GM19035 (cell line): ENCODE data around the gene IL11RA.

ENCODE experiments used
- ATAC-seq: cut with Tn5 transposase; IDR thresholded peaks from one replicate; pipeline ENCODE4 v1.9.1; 2021; ENCODE audit not compliant: unreplicated experiment

The IL11RA gene

DNA sequence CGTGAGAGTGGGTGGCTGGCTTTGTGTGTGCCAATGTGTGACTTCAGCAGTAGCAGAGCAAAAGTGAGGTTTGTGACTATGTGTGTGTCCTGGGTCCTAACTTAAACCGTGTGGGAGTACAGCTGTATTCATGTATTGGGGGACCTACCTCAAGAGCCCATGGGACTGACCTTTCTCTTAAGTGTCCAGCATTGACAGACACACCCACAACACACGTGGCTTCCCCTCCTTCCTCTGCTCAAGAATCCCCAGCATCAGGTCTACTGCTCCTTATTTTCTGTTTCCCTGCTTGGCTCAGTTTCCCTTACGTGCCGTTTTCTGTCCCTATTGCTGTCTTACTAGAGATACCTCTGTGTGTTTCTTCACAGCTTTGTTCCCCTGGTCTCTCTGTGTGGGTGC lies 616 bp downstream of the IL11RA start:
- no peak for ATAC-seq

DNA sequence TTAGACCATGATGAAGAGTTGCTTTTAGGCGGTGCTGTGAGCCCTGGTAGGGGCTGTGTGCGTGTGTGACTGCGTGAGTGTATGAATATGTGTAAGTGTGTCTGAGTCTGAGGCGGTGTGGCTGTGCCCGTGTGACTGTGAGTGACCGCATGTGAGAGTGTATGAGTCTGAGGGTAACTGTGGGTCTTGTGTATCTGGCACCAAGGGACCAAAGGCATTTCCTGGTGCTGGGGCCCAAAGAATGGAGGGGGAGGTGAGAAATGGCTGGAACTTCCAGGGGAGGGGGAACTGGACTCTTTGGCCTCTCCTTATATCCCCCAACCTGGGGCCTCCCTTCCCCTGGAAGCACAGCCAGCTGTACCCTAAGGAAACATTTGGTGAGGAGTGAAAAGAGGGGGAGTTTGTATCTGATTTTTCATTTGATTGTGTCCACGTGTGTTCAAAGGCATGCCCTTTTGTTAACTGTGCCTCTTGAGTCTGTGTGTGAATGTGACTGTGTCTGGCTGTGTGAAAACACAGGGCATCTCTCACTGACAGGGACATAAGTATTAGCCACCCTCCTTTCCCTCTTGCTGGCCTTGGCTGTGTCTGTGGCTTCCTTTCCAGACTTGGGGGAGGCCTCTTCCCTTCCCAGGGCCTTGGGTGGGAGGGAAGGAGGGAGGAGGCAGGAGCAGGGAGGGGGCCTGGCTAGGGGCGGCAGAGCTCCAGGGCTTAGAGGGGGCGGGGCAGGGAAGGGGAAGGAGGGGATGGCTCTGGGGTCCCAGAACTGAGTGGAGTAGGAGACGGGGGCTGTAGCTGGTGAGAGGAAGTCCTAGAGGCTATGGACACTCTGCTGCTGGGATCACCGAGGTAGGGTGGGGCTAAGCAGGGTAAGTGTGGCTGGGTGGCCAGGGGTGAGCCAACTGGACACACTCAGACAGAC lies 1.4 kb downstream of the IL11RA start:
- no peak for ATAC-seq

DNA sequence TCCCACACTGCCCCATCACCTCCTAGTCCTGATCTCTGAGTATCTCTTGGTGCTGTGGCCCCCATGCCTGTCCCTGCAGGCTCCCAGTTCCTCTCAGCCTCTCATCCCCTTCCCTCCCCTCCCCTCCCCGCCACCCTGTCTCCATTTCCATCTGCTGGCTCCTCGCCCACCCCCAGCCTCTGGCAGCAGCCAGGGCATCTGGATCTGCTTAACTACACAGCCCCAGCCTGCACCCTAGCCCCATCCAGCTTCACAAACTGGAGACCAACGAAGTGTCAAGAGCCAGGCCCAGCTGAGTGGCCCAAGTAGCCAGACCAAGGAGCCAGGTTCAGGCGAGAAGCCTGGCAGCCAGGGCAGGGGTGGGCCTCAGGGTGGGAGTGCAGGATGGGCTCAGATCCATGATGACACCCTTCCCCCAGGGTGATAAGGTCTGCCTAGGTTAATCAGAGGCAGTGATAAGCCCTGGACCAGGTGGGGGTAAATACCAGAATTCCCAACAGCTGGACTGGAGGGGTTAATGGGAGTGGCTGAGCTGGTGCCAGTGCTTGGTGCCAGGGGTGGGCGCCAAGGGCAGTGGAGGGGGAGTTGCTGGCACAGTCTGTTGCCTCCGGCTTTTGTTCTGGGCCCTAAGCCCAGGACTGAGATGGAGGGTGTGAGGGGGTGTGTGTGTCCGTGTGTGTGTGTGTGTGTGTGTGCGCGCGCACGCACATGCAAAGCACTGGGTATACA lies 2.5 kb downstream of the IL11RA start:
- ATAC-seq, result no peak

DNA sequence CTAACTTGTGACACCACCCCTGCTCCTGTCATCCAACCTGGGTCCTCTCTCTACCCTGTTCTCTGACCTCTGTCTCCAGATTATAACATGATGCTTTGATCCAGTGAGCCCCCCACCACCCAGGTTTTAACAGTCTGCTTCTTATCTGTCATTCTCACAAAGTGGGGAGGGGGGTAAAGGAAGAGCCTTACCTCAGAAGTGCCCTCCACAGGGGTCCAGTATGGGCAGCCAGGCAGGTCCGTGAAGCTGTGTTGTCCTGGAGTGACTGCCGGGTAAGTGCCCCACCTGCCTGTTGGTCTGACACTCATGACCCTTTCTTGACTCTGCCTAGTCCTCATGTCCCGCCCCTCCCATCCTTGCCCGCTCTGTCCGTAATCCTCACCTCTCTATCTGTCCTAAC lies 3.4 kb downstream of the IL11RA start:
- no peak for ATAC-seq

DNA sequence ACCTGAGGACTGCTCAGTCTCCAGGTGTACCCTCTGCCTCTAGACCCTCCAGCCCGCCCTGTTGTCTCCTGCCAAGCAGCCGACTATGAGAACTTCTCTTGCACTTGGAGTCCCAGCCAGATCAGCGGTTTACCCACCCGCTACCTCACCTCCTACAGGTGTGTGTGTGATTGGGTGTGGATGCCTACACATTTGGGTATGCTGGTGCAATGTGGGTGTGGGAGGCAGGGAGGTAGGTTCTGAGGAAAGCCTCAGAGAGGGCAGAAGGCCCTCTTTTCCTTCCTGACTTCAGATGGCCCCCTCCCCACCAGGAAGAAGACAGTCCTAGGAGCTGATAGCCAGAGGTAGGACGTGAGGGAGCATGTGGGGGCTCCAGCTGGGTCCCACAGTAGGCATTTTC lies 5.0 kb downstream of the IL11RA start:
- no peak for ATAC-seq

DNA sequence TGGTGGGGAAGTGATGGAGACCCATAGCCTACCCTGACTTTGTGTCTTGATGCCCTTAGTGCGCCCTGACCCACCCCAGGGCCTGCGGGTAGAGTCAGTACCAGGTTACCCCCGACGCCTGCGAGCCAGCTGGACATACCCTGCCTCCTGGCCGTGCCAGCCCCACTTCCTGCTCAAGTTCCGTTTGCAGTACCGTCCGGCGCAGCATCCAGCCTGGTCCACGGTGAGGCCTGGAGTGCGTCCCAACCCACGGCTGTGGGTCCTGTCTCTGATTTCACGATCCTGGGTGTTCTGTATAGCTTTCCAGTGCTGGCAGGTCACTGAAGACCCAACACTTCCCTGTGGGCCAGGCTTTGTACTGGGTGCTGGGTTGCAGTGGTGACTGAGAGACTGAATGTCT lies 6.5 kb downstream of the IL11RA start:
- ATAC-seq, result no peak

DNA sequence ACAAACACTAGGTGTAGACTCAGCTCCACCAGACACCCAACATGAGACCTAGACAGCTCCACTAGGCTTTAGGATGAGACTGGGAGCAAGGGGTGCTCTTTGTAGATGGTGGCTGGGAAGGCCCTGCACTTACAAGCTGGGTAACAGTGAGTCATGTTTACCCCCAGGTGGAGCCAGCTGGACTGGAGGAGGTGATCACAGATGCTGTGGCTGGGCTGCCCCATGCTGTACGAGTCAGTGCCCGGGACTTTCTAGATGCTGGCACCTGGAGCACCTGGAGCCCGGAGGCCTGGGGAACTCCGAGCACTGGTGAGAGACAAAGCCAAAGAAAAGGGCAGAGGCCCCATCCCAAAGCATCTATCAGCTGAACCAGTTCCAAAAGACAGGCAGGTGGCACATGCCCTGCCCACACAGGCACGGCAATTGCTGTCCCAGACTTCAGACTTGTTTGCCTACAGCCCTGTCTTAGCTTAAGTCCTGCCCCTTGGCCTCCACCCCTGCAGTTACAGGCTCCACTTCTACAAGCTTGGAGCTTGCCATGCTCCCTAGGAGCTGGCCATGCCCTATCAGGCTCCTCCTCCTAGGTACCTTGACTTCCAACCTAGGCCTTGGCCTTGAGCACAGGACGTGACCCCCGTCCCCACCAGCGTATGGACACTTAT lies 7.7 kb downstream of the IL11RA start:
- no peak for ATAC-seq

DNA sequence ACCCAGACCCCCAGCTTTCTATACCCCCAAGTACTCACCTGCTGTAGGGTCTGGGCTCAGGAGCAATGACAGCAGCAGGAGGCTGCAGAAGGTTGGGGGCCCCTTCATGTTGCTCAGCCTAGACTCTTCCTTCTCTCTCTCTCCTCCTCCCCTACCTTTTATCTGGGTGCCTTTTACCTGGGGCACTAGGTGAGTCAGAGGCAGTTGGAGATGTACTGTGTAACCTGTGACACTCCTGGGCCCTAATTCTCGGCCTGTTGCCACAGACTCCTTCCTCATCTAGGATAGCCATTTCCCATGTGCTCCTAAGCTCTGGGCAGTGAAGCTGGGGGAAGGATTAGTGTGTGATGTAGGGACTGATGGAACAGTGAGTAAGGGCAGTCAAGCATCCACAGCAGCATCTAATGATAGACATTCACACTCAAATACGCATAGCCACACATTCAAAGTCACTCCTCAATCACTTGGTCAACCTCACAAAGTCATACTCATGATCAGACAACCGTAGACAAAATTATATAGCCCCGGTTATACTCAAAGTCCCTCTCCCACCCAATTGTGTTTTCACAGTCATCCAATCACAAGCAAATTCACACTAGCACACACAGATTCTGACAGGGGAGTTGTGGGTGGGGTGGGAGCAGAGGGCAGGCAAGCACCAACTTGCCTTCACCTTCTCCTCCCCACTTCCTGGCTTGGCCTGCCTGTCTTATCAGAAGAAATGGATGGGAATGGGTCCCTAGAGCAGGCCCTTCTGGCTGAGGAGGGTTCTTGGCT lies 10.7 kb downstream of the IL11RA start, which contains the start of gene CCL27:
Gene CCL27, minus strand, starts transcription at position 132 of the 777 bp plus-strand sequence. Its CDS starts 24 bp downstream, at position 108.
- no peak for ATAC-seq

DNA sequence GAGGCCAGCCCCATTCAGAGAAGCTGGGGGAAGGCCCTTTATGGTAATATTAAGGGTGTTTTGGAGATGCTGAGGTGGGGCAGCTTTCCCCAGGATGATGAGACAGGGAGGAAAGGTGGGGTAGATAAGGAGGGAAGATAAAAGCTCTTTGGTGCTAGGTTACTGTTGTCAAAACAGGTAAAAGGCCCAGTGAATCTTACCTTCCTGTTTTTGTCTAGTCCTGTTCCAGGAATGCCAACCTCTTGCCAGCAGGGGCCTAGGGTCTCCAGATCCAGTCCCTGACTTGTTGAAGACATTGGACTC lies 11.3 kb downstream of the IL11RA start:
- ATAC-seq, result no peak

DNA sequence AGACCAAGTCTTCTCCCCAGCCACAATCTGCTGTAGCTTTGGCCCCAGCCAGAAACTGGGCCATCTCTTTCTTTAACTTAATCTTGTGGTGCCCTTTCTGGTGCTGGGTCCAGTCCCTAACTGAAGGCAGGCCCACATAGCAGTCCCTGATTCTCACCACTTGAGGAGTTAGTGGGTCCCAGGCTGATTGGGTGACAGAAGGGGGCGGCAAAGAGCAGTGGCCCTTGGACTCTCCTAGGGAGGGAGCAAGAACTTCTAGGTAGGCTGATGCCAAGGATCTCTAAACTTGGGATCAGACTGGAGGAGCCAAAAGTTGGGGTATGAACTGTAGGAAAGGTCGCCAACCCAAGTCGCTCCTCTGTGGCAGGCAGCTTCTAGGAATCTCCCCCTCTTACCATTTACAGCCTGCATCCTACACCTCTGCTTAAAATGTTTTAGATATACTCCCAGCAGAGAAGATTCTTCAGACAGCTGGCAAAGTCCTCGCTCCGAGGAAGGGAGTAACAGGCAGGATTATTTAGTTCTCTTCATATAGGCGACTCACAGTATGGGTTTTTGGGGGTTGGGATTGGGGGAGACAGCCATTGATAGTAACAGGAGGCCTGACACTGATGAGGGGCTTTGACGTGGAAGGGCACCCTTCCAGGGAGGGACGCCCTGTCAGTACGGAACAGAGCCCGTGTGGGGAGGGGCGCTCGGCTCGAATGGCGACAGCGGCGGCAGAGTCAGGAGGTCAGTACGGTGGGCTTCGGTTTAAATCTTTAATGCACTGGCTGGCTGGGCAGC lies 12.5 kb downstream of the IL11RA start:
- peak; percentile 43 for ATAC-seq

DNA sequence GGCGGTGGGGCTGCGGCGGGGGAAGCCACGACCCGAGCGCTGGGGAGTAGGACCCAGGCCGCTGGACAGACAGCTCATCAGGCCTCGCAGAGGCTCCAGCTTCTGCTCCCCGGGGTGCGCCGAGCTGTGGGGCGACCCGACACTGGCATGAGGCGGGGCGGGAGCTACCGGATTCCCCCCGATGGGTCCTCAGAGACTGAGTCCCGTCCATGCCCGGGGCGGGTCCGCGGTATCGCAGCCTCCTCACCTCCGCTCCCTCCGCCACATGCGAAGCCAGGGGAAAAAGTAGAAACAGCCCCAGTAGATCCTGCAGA lies 13.0 kb downstream of the IL11RA start:
- peak; percentile 23 for ATAC-seq

DNA sequence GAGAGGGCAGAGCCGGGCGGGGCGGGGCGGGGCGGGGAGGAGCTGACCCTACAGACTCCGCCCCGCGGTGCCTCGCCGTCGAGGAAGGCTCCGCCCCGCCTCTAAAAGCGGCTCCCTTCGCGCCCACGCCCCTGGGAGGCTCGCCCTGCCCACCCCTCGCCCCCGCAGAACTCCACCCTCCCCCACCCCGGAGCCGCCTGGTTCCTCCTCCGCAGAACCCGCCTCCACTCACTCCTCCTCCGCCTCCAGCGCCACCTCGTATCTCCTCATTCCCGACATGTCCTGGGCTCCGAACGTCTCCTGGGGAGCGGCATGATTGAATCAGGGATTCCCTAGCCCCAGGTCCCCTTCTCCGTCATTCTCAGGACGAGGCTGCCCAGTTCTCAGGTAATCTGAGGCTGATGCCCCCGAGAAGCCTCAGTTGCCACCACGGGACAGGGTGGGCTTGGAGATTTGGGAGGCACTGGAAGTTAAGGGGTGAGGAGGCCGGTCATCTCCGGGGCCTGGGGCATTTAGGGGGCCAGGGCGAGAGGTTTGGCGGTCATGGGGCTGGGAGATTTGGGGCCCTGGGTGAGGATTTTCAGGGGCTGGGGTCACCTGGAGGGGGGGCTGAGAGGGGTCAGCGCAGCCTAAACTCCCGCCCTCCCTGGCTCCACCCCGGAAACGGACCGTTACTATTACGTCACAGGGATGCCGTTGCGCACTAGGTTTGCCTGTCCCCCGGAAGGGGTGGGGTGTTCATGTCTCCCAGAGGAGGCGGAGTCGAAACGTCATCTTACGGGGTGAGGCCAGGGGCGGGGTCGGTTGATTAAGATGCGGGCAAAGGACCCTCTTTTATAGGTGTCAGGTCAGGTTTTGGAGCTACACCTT lies 13.6 kb downstream of the IL11RA start:
- ATAC-seq, result peak; percentile 69

DNA sequence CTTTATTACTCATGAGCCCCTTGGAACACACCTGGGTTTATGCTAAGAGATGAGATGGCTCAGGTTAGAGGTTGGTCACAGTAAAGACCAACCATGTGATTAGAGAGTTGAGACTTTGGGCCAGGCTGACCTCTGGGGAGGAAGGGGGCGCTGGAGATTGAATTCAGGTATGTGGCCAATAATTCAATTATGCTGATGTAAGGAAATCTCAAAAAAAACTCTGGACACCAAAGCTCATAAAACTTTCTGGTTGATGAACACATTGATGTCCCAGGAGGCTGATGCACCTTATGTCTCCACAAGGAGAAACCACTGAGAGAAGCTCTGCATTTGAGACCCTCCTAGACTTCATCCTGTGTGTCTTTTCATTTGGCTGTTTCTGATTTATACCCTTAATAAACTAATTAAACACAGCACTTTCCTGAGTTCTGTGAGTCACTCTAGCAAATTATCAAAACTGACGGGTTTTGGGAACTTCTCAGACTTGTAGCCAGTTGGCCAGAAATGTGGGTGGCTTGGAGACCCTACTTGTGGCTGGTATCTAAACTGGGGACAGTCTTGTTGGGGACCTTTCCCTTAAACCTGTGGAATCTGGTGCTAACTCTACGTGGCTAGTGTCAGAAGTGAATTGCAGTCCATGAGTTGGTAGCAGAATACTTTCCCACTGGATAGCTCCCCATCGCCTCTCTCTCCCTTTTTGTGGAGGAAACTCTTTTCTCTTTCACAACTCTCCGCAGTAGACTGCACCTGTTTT lies 18.0 kb downstream of the IL11RA start:
- ATAC-seq, result no peak

DNA sequence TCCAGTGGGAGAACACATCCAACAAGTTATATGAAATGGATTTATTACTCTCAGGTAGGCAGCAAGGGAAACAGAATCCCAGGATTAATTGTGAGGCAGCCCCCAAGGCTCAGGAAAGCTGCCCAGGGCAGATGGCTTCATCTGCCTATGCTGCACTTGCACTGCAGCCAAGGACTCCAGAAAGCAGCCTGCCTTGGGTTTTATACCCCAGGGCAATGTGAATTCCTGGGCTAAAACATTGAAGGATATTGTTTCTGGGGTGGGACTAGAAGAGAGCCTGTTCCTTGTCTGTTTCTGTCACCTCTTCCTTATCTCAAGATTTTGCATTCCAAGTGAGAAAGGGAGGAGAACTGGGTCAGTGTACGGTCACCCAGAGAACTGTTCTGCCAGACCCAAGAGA lies 19.3 kb downstream of the IL11RA start:
- ATAC-seq, result no peak

DNA sequence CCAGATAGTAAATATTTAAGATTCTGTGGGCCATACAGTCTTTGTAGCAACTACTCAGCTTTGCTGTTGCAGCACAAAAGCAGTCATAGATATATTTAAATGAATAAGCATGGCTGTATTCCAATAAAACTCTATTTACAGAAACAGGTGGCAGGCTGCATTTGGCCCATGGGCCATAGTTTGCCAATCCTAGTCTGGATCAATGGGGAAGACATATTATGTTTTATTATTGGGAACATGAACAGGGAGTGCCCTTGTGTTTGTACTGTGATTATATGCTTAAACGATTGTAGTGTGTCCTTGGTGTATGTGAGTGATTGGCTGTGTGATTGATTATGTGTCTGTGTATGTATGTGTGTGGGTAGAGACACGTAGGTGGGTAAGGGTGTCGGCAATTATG lies 22.5 kb downstream of the IL11RA start:
- ATAC-seq, result no peak

DNA sequence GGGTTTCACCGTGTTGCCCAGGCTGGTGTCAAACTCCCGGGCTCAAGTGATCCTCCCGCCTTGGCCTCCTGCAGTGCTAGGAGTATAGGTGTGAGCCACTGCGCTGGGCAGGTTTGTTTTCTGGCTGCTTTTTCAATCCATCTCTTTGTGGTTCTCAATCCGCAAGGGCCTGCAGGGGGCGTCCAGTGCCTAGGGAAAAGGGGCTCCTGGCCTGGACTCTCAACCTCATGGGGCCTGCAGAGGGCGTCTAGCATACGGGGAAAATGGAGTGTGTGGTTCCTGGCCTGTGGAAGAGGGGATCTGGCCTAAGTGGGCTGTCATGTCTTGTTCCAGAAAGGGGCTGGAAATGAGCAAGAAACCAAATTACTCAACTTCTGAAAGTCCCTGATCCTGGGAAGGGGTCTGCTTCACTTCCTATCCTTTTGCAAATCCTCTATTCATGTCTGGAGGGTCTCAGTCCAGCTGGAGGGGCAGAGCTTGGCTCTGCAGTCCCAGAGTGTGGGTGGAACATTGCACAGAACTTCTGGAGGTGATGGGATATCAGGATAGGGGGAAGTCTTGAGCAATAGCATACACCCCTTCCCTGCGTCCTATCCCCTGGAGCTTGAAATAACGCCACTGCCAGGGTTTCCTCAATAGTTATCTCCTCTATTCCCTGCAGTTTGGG lies 23.2 kb downstream of the IL11RA start:
- ATAC-seq, result no peak

DNA sequence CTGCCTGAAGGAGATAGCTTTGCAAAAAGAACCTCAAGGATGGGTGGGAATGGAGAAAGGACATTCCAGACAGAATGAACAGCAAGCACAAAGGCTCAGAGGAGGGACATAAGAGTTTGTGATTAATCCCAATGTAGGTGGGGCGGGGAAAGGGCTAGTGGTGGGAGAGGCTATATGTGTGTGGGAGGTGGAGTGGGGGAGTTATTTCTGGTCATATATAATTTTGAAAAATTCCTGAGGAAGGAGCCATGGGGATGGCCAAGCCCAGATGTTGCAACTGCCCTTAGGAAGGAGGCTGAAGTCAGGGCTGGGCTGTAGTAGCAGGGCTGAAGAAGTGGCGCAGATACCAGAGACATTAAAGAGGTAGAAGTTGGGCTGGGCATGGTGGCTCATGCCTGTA lies 23.9 kb downstream of the IL11RA start:
- ATAC-seq, result no peak

DNA sequence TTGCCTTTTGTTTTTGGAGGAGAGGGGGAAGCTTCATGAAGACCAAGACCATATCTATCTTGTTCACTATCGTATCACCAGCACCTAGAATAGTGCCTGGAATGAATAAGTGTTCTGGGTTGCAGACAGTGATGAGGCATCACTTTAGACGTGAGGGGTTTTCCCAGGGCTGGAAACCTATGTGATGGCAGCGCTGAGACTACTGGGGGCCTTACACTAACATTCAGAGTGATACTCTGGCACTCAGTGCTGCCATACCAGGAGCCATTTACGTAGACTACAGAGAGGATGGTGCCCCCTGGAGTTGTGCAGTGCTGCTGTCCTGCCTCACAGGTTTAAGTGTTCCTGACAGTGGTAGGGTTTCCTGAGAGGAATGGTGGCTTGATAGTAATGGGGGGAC lies 32.2 kb downstream of the IL11RA start:
- no peak for ATAC-seq
